ENCODE data around the gene DOK7.
"Not testable (repeated sequence)": the region's sequence is repeated elsewhere in the genome, so short reads cannot be mapped to it uniquely, and the experiment has no call there.

The DOK7 gene

GRCh38 chr4:3524349-3524748 is 61.2 kb downstream of the DOK7 start:
- no peak for DNase-seq

- DNase-seq: no peak
Observed at GRCh38 chr4:3524920-3525319, 61.8 kb downstream of the DOK7 start.

GRCh38 chr4:3525532-3526430 is 62.7 kb downstream of the DOK7 start:
- no peak for DNase-seq

GRCh38 chr4:3526456-3526855 is 63.4 kb downstream of the DOK7 start:
- no peak for DNase-seq

- DNase-seq: no peak
Observed at GRCh38 chr4:3527101-3527913, 64.2 kb downstream of the DOK7 start.

- DNase-seq: no peak
Observed at GRCh38 chr4:3527914-3528876, 65.1 kb downstream of the DOK7 start.

GRCh38 chr4:3529363-3529762 is 66.3 kb downstream of the DOK7 start:
- peak; percentile 35 for DNase-seq

- no peak for DNase-seq
Observed at GRCh38 chr4:3530051-3530450, 66.9 kb downstream of the DOK7 start.

- no peak for DNase-seq
Observed at GRCh38 chr4:3530663-3531254, 67.7 kb downstream of the DOK7 start.

GRCh38 chr4:3531318-3531878 is 68.3 kb downstream of the DOK7 start:
- no peak for DNase-seq

- DNase-seq: no peak
Observed at GRCh38 chr4:3531879-3532750, 69.0 kb downstream of the DOK7 start, which contains the start of gene LRPAP1. Gene LRPAP1 (minus strand): TSS chr4:3532422. CDS start chr4:3532412, 10 bp downstream.

- no peak for DNase-seq
Observed at GRCh38 chr4:3532751-3533422, 69.8 kb downstream of the DOK7 start.

- DNase-seq: no peak
Observed at GRCh38 chr4:3533423-3533820, 70.3 kb downstream of the DOK7 start.

GRCh38 chr4:3535812-3536211 is 72.7 kb downstream of the DOK7 start:
- DNase-seq: not testable (repeated sequence)

GRCh38 chr4:3538906-3539305 is 75.8 kb downstream of the DOK7 start:
- not testable (repeated sequence) for DNase-seq

GRCh38 chr4:3543415-3543814 is 80.3 kb downstream of the DOK7 start:
- not testable (repeated sequence) for DNase-seq

All from SIG-M5 (cell line).